HG02852 (cell line): ENCODE measurements around the gene RCAN2.
A peak's percentile ranks its signal among the peaks of the same experiment; 100 is the strongest.
"Not testable (repeated sequence)": the region's sequence is repeated elsewhere in the genome, so short reads cannot be mapped to it uniquely, and the experiment has no call there.

Source experiments
- ATAC-seq: cut with Tn5 transposase; IDR thresholded peaks from one replicate; pipeline ENCODE4 v1.9.1; 2021; ENCODE audit warnings: mild to moderate bottlenecking, moderate library complexity; ENCODE audit not compliant: unreplicated experiment

The RCAN2 gene

DNA sequence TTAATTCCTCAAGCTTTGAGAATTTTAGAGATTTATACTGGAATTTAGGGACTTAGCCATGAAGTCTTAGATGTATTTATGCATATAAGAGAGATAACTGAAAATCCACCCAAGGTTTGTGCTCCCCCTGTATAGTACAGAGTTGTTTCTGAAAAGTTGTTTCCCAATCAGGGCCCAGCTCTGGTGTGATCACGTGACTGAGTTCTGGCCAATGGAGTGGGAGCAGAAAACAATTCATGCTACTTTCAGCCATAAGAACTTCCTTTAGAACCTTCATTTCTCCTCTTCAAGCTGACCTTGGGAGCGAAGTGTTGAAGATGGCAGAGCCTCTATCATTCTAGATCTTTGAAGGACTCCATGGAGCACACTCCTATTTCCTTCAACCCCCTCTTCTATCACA lies 151.0 kb downstream of the RCAN2 start:
- no peak for ATAC-seq

GRCh38 chr6:46338131-46338530 lies 153.1 kb downstream of the RCAN2 start:
- peak; percentile 85 for ATAC-seq

- no peak for ATAC-seq
Observed at GRCh38 chr6:46334442-46334841, 156.8 kb downstream of the RCAN2 start.

DNA sequence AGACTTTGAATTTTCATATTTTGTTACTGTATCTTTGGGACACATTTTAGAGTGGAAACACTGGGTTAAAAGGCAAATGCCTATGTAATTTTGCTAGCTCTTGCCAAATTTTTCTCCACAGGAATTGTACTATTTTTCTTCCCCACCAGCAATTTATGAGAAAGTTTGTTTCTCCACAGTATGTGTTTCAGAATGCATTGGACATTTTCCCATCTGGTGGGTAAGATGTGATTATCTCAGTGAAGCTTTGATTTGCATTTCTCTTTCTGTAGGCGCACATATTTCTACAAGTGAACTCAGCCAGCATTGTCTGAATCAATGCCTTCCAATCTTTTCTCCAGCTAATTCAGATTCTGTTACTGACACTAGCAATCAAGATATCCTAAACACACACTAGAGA lies 157.8 kb downstream of the RCAN2 start:
- no peak for ATAC-seq

GRCh38 chr6:46332448-46332847 lies 158.8 kb downstream of the RCAN2 start:
- not testable (repeated sequence) for ATAC-seq

GRCh38 chr6:46331461-46331860 lies 159.8 kb downstream of the RCAN2 start:
- ATAC-seq = no peak

DNA sequence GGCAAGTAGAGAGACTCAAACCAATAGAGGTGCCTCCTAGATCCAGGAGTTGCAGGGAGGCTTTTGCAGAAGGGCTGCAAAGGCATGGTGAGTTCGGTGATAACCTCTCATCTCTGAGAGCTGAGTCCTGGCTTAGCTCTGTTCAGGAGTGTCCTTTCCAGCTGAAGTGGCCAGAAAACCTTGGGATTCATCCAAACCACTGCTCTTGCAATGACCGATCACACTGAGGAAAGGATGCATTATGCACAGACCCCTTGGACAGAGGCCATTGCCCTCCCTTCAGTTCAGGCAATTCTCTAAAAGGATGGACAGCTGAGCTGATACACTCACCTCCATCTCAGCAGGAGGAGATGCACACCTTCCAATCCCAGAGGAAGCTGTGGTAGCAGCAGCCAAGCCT lies 161.7 kb downstream of the RCAN2 start:
- no peak for ATAC-seq

GRCh38 chr6:46327779-46328178 lies 163.5 kb downstream of the RCAN2 start:
- ATAC-seq = no peak

- ATAC-seq = no peak
Observed at GRCh38 chr6:46325561-46326530, 165.4 kb downstream of the RCAN2 start.

- ATAC-seq = no peak
Observed at GRCh38 chr6:46324706-46325105, 166.5 kb downstream of the RCAN2 start.

DNA sequence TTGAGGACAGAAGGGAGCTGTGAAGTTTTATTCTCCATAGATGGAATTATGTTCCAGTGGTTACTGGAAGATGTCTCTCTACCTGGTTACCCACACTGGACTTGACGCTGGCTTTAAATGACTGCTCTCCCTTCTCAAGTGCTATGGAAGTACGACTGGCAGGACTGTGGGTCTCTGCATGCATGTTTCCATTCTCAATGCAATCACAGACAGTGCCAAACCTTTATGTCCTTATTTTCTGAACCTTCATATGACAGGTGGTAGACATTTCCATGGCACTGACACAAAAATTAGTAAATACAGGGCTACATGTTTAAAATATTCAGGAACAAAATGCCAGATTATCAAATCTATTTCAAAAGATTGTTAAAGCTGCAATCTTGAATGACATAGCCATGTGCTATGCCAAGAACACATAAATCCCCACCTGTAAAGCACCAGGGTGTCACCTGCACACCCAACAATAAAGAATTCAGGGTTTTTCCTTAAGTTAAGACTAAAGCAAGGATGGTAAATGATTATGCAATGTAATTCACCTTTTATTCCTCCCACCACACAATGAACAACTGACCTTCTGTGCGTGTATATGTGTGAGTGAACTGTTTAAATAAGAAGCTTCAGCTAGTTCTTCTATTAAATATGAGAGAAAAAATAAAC lies 167.2 kb downstream of the RCAN2 start:
- no peak for ATAC-seq

DNA sequence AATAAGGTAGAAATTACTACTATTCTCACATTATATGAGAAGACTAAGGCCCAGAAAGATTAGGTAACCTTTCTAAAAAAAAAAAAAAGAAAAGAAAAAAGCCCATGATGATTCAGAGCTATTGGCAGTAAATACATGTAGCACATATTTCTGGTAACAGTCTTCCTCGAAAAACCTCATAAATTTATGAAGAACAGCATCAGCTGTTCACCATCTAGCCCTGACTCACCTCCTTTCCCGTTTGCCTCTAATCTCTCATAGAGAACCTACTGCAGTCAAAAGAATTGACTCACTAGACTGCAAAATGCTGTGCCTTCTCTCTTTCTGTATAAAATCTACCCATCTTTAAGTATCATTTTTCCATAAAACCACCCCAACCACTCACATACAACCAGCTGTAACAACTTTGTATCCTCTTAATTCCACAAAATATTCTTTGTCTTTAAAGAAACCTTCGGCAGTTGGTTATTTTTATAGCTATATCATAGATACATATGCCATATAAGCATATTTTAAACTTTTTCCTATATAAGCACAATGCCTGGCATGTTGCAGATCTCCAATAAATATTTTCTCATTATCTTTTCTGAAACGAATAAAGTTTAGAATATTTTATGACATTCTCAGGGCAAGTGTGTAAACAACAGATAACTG lies 167.8 kb downstream of the RCAN2 start:
- no peak for ATAC-seq

DNA sequence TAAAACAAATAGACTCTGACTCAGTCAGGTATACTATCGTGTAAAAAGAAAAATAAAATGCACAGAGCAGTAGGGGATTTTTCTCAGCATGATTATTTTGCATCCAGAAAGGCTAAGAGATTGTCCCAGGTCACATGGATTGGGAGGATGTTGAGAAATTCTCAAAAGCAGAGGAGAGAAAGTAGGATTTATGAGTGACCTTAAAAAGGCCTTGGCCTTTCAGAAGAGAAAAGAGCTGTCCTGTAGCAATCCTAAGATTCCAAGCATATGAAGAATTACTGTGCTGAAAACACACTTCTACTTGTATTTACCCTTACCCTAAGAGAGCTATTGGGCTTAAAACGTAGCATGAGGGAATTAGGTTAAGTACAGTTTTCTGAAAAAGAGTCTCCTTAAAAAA lies 170.7 kb downstream of the RCAN2 start:
- no peak for ATAC-seq

- no peak for ATAC-seq
Observed at GRCh38 chr6:46315589-46315988, 175.7 kb downstream of the RCAN2 start.

- no peak for ATAC-seq
Observed at GRCh38 chr6:46312654-46313053, 178.6 kb downstream of the RCAN2 start.

DNA sequence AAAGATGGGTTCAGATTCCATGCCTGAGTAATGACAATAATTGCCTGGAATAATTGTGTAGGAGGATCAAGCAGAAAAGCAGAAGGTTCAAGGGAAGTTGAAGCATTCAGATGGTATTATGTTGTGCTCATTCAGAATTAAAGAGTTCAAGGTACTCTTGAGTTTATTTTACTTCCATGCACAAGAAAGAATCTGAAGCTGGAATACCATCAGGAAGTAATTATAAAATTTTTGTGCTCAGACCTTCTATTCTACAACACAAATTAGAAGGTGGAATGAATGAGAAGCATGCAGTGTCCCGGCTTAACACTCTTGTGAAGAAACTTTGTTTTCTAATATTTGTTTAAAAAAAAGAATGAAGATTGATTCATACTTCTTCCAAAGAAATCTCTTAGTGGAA lies 181.1 kb downstream of the RCAN2 start:
- no peak for ATAC-seq

- no peak for ATAC-seq
Observed at GRCh38 chr6:46306431-46306830, 184.8 kb downstream of the RCAN2 start.

DNA sequence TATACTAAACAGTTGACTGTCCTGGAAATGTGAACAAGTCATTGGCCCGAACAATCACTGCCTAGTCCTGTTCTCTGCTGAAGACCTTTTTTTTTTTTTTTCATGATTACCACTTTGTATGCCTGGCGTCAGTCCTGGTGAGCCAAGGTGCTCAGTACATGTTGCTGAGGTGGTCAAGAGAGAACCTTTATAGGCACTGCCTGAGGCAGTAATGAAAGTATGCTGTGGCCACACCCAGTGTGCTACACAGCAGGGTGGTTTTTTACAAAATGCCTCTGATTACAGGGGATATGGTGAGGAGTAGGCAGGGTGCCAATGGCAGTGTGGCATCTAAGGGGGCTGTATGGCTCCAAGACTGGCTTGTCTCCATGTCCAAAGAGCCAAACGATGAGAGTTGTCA lies 185.4 kb downstream of the RCAN2 start:
- ATAC-seq = no peak

DNA sequence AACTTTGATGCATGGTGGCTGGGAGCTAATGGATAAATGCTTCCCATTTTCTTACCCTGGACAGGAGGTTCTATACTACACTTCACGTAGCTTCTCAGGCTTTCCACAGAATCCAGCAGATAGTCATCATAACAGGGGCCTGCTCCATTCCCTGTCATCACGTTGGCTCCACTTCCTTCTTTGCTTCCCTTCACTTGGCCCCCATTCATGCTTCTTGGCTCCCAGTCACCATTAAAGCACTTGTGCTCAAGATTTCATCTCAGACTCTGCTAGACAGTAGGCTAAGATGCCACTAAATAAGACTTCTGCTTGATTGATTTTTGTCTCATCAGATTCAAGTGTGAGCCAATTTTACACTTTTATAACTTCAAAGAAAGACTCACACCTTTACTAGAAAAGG lies 186.0 kb downstream of the RCAN2 start:
- ATAC-seq = no peak

DNA sequence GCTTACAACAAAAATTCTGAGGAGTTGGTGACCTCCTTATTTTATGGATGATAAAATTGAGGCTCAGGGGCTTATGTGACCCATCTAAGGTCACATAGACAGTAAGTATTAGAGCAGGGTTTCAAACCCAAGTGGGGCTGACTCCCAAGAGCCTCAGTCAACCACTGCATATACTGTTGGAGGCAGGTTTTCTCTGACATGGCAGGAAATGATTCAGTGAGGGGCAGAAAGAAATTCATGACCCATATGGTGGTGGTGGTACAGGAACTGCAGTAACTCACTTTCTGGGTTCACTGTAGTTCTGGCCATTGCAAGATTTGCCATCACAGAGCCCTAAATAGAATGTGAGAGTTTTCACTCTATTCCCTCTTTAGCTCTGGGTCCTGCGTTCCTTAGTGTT lies 188.4 kb downstream of the RCAN2 start:
- ATAC-seq = no peak

DNA sequence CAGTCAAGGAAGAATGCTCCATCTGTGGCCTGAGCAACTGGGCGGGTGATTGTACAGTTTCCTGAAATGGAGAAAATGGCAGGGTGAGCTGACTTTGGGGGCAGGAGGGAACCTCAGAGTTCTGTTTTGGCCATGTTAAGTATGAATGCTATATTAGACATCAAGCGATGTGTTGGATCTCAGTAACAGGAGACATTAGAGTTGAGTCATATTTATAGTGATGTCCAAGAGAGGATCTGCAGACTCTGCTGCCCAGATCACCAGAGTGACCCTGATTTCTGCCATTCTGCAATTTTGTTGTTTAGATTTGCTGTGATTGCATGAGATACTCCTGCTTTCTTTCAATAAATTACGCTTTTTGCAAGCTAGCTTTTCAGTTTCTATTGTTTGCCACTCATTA lies 189.1 kb downstream of the RCAN2 start:
- no peak for ATAC-seq

DNA sequence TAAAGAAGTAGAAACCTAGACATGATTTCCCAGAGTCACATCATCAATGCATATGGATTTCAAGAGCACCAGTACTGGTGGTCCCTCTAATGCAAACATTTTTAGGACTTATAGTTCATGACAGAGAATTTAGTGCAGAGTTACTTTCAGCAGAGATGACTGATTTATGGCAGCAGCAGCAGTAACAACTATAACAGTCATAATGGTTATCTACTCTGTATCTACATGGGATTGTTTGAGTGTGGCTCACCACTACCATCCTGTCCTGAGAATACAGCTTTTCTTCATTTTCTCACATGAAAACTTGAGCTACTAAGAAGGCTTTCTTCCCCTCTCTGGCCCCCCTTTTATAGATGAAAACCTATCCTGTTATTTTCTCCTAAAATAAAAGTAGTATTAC lies 192.0 kb downstream of the RCAN2 start:
- ATAC-seq = no peak
